ENCODE data around the gene RAB22A. TPM values are rescaled to one million over a fixed set of nuclear protein-coding genes. Genes with fewer than 3 reads are reported as not detected.
A peak's percentile ranks its signal among the peaks of the same experiment; 100 is the strongest.

RAB22A gene
- total RNA-seq, 6 donors from 2014 or later = 9.9 to 27.8 (median 21.1) TPM

DNA sequence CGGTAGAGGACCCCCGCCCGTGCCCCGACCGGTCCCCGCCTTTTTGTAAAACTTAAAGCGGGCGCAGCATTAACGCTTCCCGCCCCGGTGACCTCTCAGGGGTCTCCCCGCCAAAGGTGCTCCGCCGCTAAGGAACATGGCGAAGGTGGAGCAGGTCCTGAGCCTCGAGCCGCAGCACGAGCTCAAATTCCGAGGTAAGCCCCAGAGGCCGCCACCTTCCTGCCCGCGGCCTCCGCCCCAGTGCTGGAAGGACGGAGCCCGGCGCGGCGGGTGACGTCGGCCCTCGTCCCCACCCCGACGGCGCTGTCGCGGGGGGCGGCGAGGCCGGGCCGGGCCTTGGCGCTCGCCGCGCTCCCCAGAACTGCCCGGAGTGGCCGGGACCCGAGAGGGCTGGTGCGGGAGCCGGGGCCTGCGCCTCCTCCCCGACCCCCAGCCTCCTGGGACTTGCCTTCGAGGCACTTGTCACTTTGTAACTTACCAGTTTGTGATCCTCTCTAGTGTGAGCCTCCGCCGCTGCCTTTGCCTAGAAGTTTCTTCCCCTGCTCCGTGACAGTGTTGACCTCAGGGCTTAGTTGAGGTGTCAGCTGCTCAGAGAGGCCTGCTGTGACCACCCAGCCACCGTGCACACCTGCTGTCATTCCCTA lies 79.9 kb downstream of the RAB22A start:
- DNase-seq (peak; percentile 34 to 92), ATAC-seq (ENCODE audit: low FRiP score in 2 of 2) (peak; percentile 40 to 89)
- H3K36me3 ChIP-seq = peaks cover 0 to 5% (median 0%) of the 10 kb centered on the region in 4 donors
- TF ChIP-seq POLR2A (IDR thresholded peaks at IDR 0.05) (peak in 1 of 4 donors; percentile 55), EP300 (IDR thresholded peaks at IDR 0.05) (no peak)
- no peaks in the 10 kb centered on the region for H3K9me3 ChIP-seq
- H3K27me3 ChIP-seq = no peaks in the 10 kb centered on the region
- H3K4me3 ChIP-seq = peak overlapping the region; percentile 51 to 97 (median 82)
- H3K4me1 ChIP-seq = peaks cover 23 to 46% (median 30%) of the 10 kb centered on the region in 4 donors
- peak overlapping the region; percentile 93 to 98 (median 96) for H3K27ac ChIP-seq
- 2 to 3% methylated on average over 4 to 19 of the region's 56 CpGs for WGBS, 2 donors

DNA sequence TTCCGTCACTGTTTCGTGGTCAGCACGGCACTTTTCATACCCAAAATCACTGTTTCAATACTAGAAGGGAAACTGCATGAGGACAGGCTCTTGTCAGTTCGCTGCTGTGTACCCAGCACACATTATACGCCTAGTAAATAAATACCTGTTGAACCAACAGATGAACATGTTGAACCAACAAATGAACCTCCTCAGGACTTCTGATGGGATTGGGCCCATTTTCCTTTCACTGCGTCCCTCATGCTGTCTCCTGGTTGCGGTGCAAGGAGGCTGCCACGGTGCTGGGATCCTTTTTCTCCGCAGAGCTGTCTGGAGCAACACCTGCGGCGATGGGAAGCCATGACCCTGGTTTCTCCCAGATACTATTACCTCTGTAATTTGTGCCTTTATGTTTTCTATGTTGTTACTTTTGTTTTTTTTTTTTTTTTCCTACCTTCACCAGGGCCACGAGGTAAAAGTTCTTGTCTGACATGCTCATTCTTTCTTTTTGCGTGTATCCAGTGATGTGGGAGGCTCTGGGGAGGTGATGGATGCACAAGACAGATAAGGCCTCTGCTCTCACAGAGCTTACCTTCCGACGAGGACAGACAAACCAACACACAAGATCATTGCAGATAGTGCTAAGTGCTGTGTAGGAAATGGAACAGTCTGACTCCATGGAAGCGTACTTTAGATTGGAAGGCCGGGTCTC lies 80.6 kb downstream of the RAB22A start:
- ATAC-seq (ENCODE audit: low FRiP score in 2 of 2) = no peak
- H3K36me3 ChIP-seq = peaks cover 0 to 5% (median 0%) of the 10 kb centered on the region in 4 donors
- peak overlapping the region; percentile 93 to 98 (median 96) for H3K27ac ChIP-seq
- peak overlapping the region; percentile 51 to 97 (median 82) for H3K4me3 ChIP-seq
- DNase-seq = no peak
- WGBS, 2 donors = 73 to 74% methylated on average over 17 of the region's 17 CpGs
- H3K9me3 ChIP-seq = no peaks in the 10 kb centered on the region
- H3K4me1 ChIP-seq = peaks cover 24 to 47% (median 30%) of the 10 kb centered on the region in 4 donors
- TF ChIP-seq EP300 (IDR thresholded peaks at IDR 0.05) (no peak), CTCF (IDR thresholded peaks at IDR 0.05) (no peak), POLR2AphosphoS5 (IDR thresholded peaks at IDR 0.05) (no peak), POLR2A (IDR thresholded peaks at IDR 0.05) (no peak)
- H3K27me3 ChIP-seq = no peaks in the 10 kb centered on the region

GRCh38 chr20:58390659-58391035 lies 81.1 kb downstream of the RAB22A start:
- Histone ChIP-seq H3K9me3 (no peaks in the 10 kb centered on the region), H3K27me3 (no peaks in the 10 kb centered on the region), H3K36me3 (peaks cover 0 to 5% (median 0%) of the 10 kb centered on the region in 4 donors), H3K4me3 (peak overlapping the region in 1 of 4 donors; percentile 97), H3K4me1 (peaks cover 24 to 47% (median 30%) of the 10 kb centered on the region in 4 donors), H3K27ac (no peak overlapping the region)
- 93 to 99% methylated on average over 8 of the region's 8 CpGs for WGBS, 2 donors
- no peak for DNase-seq
- ATAC-seq (ENCODE audit: low FRiP score in 2 of 2) = no peak
- TF ChIP-seq EP300 (IDR thresholded peaks at IDR 0.05) (no peak), POLR2AphosphoS5 (IDR thresholded peaks at IDR 0.05) (no peak), CTCF (IDR thresholded peaks at IDR 0.05) (no peak), POLR2A (IDR thresholded peaks at IDR 0.05) (no peak)

DNA sequence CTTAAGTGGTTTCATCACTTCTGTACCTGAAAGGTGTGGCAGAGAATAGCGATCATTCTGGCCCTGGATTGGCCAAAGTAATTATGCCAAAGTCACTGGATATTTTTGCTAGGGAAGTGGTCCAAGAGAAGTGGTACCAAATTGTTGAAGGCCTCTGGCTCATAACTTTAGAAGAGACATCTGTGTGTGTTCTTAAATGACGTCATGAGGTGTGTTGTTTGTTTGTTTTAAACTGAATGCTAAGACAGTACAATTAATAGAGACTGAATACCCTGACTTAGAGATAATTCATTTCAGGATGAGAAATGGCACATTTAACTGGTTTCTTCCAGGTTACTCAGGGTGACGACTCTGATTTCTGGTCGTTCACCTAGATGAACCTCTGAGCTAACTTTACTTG lies 82.8 kb downstream of the RAB22A start:
- TF ChIP-seq POLR2A (IDR thresholded peaks at IDR 0.05) (no peak), EP300 (IDR thresholded peaks at IDR 0.05) (no peak), POLR2AphosphoS5 (IDR thresholded peaks at IDR 0.05) (no peak), CTCF (IDR thresholded peaks at IDR 0.05) (no peak)
- 79 to 81% methylated on average over 4 of the region's 4 CpGs for WGBS, 2 donors
- ATAC-seq (ENCODE audit: low FRiP score in 2 of 2) = no peak

DNA sequence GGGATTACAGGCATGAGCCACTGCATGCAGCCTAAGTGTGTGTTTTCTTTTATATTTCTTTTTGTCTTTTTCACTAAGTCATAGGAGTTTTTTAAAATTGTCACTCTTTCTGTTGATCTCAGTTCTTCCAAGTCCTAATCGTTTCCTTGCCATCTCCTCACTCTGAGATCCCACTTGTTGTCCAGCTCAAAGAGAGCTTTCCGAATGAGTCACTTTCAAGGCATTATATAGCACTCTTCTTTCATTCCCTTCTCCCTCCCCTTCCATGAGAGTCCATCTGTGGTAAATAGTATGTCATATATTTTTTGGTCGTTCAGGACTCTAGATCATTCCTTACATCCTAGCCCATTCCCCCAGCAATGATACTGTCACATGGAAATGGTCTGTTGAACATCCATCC lies 83.8 kb downstream of the RAB22A start:
- 89 to 90% methylated on average over 3 of the region's 3 CpGs for WGBS, 2 donors
- Histone ChIP-seq H3K27me3 (no peaks in the 10 kb centered on the region), H3K27ac (no peak overlapping the region), H3K36me3 (peaks cover 0 to 5% (median 0%) of the 10 kb centered on the region in 4 donors), H3K9me3 (no peaks in the 10 kb centered on the region), H3K4me1 (peaks cover 31 to 69% (median 47%) of the 10 kb centered on the region in 4 donors), H3K4me3 (no peak overlapping the region)
- TF ChIP-seq CTCF (IDR thresholded peaks at IDR 0.05) = no peak
- ATAC-seq (ENCODE audit: low FRiP score in 2 of 2) (no peak), DNase-seq (no peak)

More for the DNA sequence above, 82.8 kb downstream of the RAB22A start:
- Histone ChIP-seq H3K27me3 (no peaks in the 10 kb centered on the region), H3K36me3 (peaks cover 0 to 5% (median 0%) of the 10 kb centered on the region in 4 donors), H3K27ac (no peak overlapping the region), H3K4me1 (peaks cover 25 to 62% (median 40%) of the 10 kb centered on the region in 4 donors), H3K9me3 (no peaks in the 10 kb centered on the region), H3K4me3 (no peak overlapping the region)
- DNase-seq = no peak
